NCI-H1436 (cell line): Measurements from ENCODE around the gene AUTS2.
"Not testable (repeated sequence)": the region's sequence is repeated elsewhere in the genome, so short reads cannot be mapped to it uniquely, and the experiment has no call there.

Source experiments
- DNase-seq: peaks from one replicate; lab custom pipeline; 2025; lab: John Stamatoyannopoulos, UW

AUTS2 gene

DNA sequence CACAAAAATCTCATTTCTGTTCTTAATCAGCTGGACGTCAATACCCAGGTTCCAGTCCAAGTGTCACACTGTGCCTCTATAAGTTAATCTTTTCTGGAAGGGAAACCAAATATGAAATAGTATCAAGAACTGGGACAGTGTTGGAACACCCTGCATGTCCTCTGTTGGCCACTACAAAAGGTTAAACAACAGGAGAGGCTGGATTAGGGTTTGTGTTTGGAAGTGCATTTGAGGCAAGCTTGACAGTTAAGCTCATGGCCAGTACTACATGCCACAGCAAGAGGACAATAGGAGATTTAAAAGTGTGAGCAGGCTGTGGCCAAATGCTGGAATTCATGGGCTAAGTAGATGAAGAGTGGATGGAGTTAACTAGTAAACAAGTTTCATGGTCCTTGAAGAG lies 751.5 kb downstream of the AUTS2 start:
- DNase-seq: no peak

DNA sequence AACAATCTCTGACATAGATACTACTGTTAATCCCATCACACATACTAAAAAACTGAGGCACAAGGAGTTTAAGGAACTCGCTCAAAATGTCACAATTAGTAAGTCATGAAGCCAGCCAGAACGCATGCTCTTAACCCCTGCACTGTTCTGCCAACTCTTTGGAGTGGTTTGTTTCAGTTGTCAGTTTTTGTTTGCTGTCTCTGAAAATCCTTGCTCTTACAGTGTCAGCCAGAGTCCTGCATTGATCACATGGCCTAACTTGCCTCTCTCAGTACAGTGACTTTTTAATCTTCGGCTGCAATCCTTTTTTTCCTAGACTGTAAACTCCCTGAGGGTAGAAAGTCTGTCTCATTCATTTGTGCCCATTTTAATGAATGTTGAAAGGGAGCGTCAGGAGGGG lies 753.8 kb downstream of the AUTS2 start:
- no peak for DNase-seq

DNA sequence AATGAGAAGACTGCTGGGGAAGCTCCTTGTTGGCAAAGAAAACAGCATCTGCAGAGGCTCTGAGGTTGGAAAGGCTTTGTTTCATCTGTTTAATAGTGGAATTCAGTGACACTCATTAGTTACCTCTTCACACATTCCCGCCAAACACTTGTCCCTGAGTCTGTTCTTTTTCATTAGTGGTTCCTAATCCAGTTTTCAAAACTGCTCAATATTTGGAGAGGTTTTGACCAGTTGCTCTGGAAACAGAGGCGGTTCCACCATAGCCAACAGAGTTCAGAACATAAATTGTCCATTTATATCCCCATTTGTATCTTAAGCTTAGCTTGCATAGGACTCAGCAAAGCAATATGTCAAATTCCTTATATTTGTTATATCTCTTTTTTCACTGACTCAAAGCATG lies 754.6 kb downstream of the AUTS2 start:
- no peak for DNase-seq

DNA sequence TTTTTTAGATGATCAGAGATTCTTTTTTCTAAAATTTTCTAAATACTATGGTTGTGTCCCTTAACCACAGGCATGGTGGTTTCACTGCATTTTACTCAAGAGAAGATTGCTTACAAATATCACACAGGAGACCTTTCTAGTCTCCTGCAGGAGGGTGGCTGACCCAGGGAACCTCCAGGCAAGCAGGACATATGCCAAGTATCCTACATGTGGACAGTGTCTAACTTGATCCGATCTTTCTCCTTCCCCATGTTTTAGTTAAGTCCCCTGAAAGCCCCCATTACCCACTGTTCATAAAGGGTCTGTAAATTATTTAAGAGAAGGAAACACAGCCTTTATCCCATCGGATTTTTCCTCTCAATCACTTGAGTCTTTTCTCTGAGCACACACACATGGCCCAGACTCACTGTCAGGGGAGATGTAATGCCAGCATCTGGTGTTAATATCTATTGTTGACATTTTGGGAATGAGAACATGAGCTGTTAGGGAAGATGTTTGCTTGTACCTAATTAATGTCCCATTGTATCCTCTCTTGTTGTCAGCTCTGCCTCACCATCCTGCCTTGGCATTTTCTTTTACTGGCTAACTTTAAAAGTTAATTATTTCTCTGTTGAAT lies 755.2 kb downstream of the AUTS2 start:
- no peak for DNase-seq

DNA sequence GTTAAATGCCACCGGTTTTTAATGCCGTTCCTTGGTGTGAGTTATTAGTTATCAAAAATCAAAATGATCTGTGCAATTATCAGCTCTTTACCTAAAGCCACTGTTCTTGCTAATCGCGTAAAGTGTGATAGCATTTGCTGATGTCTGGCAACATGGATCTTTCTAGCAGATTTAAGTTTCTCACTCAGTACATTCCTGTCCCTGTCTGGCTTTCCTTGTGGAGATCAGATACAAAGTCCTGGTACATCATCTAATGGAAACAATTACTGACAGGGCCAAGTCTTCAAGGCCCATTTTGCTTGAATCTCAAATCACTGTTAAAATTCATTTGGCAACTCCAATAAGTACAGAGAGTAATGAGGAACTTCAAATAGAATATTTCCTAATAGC lies 755.7 kb downstream of the AUTS2 start:
- DNase-seq: no peak

DNA sequence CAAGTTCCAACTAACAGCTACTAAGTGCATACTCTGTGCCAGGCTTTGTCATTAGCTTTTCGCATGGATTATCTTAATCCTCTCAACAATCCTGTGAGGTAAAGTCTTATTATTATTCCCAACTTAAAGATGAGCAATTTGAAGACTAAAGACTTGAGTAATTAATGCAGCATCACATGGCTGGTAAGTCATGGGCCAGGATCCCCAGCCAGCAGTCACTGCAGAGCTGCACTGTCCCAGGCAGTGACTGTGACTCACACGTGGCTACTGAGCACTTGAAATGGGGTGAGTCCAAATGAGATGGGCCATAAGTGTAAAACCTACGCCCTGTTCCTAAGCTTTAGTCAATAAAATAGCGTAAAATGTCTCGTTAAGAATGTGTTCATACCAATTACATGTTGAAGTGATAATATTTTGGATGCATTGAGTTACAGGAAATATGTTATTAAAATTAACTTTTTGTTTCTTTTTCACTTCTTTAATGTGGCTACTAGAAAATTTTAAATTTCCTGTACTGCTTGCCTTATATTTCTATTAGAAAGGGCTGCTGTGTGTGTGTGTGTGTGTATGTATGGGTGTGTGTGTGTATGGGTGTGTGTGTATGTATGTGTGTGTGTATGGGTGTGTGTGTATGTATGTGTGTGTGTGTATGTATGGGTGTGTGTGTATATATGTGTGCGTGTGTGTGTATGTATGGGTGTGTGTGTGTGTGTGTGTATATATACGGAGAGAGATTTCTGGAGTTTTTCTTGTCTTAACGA lies 756.3 kb downstream of the AUTS2 start:
- DNase-seq: no peak

DNA sequence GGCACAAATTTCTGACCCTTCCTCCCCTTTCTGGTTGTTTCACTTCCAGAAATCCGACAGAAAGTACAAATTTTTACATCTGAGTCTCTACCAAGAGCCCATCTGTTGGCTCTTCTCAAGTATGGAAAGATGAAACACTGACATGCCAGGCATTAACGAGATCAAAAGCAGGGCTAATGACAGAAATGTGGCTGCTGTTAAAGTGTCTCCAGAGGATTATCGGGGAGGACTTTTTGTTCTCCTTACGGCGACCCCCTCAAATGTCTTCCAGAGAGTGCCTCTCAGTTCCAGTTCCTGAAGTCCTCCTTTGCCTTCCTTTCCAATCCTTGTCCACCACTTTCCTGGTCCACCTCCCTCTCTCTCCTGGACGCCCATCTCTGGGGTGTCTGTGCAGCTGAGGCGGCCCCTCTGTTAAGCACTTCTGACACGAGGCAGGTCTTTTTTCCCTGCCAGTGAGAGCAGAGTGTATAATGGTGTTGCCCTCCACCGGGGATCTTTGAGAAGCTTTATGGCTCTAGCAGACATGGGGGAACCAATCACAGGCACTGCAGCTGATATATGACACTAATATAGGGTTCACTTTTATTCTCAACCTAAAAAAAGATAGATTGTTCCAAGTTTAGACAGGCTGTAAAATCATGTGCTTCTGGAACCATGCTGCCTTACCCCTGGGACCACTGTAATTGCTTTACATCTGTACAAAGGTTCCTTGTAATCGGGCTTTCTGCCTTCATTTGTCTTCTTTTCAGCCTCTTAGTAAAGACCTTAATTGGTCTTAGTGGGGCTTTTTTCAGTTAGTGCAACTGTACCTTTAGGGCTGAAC lies 757.1 kb downstream of the AUTS2 start:
- peak; percentile 82 for DNase-seq

DNA sequence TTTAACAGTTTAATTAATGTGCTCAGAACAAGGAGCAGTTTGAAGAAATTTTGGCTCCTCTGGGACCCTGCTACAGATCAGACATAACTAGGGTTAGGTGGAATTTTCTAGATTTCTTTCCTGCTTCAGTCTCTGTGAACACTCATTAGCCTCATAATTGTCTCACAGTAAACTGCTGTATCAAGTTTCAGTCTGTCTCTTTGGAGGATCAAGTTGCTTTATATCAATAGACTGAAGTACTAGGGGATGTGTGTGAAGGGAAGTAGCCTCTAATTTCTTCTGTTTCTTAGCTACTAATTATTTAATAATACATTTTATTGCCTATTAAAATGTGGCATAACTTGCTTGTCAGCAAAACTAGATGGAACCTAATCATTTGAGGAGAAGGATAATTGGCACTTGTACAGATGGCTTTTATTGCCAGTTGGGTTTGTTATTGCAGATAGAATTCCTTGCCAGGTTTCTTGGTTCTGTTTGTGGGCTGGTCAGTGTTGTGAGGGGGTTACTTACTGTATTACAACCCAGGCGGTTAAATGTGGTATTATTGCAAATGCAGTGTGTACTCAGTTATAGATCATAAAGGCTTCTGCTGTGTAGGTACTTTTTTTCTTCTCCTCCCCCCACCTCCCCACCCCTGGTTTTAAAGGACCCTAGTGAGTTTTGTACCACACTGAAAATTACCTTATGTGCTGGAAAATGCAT lies 758.0 kb downstream of the AUTS2 start:
- peak; percentile 87 for DNase-seq

DNA sequence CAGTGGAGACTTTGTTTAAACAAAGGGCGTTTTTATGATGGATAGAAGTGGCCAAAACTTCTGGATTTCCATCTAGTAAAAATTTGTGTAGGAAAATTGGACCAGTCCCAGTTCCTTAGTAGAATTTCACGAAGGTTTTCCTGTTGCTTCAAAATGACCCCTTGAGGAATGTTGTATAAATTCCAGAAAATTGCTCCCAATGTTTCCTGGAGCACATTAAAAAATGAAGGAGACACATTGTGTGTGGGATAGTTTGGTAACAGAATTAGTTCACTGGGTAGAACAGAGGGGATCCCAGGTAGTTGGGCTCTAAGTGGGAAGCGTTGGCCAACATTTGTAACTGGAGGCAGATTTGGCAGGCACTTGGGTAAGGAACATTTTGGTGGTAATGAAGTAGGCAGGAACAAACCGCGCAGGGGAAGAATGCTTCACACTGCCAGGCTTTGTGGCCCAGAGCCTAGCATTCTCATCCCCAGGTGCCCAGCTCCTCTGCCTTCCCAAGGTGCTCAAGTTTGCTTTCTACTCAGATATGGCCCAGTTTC lies 758.6 kb downstream of the AUTS2 start:
- no peak for DNase-seq

DNA sequence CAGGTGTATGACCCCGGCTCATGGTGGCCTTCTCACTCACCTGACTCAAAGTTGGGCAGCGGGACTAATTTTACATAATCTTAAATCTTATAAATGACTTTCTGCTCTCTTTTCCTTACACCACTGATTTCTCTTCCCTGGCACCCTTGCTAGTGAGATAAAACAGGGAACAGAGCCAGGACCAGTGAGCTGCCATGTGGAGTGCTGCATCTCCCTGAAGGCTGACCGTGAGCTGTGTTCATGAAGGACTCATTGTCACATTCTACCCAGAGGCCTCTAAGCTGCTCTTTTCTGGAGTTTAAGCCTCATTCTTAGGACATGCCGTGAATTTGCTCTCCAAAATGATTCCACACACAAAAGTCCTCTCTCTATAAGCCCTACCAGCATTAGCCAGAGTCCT lies 762.3 kb downstream of the AUTS2 start:
- no peak for DNase-seq

DNA sequence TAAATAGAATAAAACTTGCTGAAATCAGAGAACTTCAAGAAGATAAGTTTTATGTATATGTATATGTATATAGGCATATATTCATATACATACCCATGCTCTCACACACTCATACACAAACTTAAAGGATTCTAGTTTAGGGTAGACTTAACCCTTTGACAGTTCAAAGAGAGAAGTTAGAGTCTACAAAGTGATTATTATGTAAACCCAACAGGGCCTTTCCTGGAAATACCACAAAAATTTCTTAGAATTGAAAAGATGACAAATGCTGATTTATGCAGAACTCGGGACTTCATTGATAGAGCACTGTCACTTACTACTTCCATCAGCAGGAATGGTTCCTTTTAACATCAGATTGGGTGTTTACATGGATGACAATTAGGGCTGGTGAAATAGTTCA lies 763.5 kb downstream of the AUTS2 start:
- no peak for DNase-seq

DNA sequence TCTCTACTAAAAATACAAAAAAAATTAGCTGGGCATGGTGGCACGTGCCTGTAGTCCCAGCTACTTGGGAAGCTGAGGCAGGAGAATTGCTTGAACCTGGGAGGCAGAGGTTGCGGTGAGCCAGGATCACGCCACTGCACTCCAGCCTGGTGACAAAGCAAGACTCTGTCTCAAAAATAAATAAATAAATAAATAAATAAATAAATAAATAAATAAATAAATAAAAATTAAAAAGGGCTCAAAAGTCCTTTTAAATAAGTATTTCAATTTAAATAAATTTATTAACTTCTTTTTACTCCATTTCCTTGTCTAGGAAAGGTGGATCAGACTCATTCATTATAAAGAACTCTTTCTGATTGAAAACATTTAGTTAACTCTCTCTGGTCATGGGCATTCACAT lies 766.1 kb downstream of the AUTS2 start:
- DNase-seq: not testable (repeated sequence)

DNA sequence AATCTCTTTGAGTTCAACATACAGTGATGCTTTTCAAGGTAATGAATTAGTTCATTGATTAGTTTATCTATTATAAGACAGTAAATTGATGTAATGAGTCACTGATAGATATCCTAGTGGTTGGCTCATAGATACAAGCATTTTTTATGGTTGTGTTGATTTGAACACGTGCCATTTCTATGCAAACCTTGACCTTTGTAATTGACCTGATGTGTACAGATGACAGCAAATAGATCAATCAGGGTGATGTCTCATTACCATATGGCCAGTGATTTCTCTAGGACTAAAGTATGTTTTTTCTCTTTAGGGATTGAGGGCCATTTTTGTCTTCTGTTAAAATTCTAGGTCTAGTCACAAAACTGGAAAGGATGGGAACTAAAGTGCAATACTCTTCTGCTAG lies 773.4 kb downstream of the AUTS2 start:
- DNase-seq: no peak

DNA sequence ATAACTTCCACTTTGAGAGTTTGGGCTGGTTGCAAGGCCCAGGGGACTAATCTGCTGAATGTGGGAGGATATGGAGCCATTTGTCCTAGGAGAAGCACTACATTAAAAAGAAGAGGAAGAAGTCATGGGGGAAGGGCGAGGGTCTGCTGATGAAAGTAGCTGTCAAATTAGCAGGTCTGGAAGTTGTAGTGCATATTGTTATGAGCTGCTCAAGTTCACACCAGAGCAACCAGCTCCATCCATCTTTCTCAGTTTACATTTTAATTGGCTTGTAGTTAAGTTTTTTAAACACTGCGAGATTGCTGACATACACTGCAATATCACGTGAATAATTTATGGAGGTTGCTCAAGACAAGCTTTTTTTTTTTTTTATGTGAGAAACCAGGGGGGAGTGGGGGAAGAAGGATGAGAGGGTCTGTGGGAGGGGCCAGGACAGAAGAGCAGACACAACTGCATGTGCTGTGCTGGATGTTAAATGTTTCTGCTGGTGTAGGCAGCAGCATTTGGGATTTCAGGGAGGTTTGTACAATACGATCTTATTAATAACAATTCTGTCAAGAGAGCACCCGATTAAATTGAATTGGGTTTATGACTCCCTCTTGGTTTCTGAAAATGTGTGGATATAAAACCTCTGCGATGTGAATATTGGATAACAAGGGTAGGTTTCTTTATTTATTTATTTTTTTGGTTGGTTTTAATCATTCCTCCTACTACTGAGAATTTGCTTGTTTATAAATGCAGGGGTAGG lies 774.7 kb downstream of the AUTS2 start:
- DNase-seq: peak; percentile 19

DNA sequence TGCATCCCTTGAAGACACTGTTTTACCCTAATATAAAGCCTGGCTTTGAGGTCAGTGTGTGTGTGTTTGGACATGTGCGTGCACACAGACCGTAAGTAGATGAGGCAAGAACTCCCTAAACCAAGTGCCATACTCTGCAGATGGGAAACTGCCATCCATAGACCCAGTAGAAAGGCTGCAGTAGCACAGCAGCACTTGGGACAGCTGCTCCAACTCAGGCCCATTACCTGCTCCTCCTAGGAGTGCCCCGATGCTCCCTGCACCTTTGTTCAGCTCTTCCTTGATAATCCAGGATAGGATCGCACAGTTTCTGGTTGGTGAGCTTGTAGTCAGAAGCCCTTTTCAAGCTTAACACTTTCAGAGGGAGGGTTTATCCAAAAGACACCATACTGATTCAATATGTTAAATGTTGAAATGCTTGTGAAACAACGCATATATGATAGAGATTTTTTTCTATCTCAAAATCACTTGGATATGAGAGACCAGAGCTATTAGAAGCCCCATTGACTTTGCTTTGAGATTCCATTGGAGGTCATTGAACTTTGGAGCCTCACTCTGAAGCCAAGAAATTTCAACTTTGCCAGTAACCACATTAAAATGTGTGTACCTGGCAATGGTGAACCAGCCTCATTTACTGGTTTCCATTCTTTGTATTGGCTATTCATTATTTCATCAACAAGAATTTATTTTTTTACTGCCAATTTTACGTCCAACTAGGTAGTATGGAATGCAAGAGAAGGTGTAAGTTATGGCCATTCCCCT lies 776.7 kb downstream of the AUTS2 start:
- no peak for DNase-seq

DNA sequence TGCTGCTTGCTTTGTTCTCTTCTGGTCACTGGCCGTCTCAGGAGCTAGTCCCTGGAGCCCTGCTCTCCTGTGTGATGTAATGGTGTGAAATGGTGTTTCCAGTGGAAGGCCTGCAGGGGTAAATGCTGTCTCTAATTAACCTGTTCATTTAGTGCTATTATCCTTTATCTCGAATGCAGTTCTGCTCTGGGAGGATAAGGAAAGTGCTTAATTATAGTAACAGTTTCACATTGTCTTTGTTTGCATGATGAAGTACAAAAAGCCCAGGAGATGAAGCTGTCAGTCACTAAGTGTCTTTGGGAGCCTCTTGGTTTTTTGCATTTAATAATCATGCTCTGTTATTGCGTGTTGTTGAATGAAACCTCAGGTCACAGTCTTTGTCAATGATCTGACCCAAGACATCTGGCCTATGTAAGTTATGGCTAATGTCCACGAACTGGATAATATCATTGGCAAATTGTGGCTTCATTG lies 778.3 kb downstream of the AUTS2 start:
- peak; percentile 75 for DNase-seq

DNA sequence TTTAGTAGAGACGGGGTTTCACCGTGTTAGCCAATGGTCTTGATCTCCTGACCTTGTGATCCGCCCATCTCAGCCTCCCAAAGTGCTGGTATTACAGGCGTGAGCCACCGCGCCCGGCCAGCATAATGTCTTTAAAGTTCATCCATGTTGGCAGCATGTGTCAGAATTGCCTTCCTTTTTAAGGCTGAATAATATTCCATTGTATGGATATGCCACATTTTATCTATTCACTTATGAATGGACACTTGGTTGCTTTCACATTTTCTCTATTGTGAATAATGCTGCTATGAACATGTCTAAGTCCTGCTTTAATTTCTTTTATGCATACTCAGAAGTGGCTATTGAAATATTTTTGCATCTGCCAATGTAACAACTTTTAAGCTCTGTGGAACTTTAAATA lies 779.7 kb downstream of the AUTS2 start:
- DNase-seq: no peak

DNA sequence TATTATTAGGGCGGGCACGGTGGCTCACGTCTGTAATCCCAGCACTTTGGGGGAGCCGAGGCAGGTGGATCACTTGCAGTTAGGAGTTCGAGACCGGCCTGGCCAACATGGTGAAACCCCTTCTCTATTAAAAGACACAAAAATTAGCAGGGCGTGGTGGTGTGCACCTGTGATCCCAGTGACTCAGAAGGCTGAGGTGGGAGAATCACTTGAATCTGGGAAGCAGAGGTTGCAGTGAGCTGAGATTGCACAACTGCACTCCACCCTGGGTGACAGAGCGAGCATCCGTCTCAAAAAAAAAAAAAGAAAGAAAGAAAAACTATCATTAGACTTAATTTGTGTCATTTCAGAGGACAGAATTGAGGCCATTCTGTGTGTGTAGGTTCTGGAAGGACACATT lies 780.9 kb downstream of the AUTS2 start:
- DNase-seq: no peak

DNA sequence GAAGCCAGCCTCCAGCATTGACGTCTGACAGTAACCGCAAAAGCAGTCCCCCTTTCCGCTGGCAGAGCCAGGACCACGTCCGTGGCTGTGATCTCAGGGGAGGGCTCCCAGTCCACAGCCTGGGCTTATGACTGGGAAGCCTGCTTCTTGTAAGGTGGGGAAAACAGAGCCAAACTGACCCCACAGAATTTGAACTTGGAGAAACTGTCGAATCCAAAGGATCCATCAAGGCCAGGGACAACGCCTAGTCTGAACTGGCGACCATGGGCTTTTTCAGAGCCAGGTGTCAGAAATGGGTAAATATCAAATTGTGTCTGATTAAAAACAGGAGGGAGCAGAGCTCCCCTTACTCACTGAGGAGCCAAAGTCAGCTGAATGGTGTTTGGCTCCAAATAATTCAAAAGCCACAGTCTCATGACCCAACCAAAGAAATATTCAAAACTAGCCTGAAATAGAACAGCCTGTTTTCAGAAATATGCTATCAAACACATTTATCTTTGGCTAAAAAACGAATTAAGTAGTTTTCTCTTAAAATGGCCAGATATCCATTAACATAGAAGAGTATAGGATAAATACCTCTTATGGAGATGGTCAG lies 782.2 kb downstream of the AUTS2 start:
- DNase-seq: no peak
